GM18873 (cell line): ENCODE measurements around the gene DPY19L3.
"Not testable (repeated sequence)": the region's sequence is repeated elsewhere in the genome, so short reads cannot be mapped to it uniquely, and the experiment has no call there.

Experiments used
- ATAC-seq: cut with Tn5 transposase; IDR thresholded peaks from one replicate; pipeline ENCODE4 v1.9.1; 2021; ENCODE audit warnings: mild to moderate bottlenecking, moderate library complexity, moderate number of reproducible peaks; ENCODE audit not compliant: unreplicated experiment, low FRiP score

The DPY19L3 gene

GRCh38 chr19:32436692-32437091, 31.1 kb downstream of the DPY19L3 start:
- no peak for ATAC-seq

DNA sequence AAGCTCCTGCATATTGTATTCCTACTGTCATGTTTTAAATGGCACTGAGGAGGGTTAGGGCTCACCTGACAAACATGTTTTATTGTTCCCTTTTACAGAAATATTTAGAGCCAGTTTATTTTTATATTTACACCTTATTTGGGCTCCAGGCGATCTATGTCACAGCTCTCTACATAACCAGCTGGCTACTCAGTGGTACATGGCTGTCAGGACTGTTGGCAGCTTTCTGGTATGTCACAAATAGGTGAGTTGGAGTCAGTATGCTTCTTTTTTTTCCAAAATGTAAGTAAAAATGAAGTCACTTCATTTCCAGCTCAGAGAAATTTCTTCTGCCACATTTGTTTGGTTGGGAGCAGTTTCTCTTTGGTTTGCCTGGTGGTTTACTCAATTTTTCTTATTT, 31.5 kb downstream of the DPY19L3 start:
- no peak for ATAC-seq

GRCh38 chr19:32438751-32439150, 33.2 kb downstream of the DPY19L3 start:
- ATAC-seq: no peak

DNA sequence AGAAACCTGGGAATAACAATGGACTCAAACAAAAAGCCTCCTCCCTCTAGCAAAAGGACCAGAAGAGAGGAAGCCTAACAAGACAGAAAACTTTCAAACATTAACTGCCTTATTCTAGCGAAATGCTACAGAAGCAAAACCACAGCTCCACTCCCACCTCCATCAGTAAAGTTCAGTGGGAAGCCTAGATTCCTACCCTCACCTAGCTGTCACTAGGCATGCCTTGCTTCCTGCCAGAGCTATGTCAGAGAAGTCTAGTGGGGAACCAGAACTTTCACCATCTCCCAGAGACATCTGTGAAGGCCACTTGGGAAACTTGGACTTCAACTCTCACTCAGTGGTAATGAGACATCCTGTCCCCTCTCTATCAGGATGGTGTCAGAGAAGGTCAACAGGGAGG, 37.1 kb downstream of the DPY19L3 start:
- ATAC-seq: no peak

- not testable (repeated sequence) for ATAC-seq
Measured at GRCh38 chr19:32447534-32447933, 42.0 kb downstream of the DPY19L3 start.

- no peak for ATAC-seq
Measured at GRCh38 chr19:32448026-32448425, 42.5 kb downstream of the DPY19L3 start.

GRCh38 chr19:32450217-32450616, 44.6 kb downstream of the DPY19L3 start:
- ATAC-seq: no peak

DNA sequence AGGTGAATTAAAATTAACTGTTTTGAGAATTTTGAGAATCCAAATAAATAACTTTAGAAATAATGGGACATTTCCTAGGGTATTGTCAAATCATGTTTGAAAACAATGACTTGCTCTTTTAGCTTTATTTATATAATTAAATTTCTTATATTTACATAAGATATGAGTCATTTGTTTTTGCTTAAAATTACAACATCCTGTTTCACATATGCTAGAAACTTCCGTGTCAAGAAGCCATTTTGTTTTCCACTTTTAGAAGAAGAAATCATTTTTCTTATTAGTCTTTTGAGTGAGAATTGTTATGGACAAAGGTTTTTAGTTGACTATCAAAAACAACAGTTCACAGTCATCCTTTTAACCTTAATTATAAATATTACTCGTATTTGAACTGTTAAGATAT, 48.2 kb downstream of the DPY19L3 start:
- no peak for ATAC-seq

DNA sequence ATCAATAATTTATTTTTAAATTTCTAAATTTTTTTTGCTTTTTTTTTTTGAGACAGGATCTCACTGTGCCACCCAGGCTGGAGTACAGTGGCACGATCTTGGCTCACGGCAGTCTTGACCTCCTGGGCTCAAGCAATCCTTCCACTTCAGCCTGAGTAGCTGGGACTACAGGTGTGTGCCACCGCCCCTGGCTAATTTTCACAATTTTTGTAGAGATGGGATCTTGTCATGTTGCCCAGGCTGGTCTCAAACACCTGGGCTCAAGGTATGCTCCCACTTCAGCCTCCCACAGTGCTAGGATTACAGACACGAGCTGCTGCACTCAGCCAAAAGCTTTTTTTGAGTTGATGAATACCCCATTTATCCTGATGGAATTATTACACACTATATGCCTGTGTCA, 50.8 kb downstream of the DPY19L3 start:
- no peak for ATAC-seq

GRCh38 chr19:32457571-32458158, 52.1 kb downstream of the DPY19L3 start:
- ATAC-seq: no peak

- peak; percentile 83 for ATAC-seq
Measured at GRCh38 chr19:32458500-32459123, 53.0 kb downstream of the DPY19L3 start.

GRCh38 chr19:32459204-32459865, 53.8 kb downstream of the DPY19L3 start:
- no peak for ATAC-seq

DNA sequence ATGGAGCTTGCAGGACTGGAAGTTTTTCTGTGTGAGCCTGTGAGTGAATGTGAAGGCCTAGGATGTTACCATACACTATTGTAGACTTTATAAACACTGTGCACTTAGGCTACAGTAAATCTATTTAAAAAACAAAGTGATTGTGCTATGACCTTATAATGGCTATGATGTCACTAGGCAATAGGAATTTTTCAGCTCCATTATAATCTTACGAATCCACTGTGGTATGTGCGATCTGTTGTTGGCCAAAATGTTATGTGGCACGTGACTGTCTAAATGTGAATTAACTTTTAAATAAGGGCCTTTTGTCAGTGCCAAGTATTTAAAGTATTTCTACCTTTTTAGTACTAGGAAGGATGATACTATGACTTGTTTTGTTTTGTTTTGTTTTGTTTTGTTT, 54.9 kb downstream of the DPY19L3 start:
- no peak for ATAC-seq

DNA sequence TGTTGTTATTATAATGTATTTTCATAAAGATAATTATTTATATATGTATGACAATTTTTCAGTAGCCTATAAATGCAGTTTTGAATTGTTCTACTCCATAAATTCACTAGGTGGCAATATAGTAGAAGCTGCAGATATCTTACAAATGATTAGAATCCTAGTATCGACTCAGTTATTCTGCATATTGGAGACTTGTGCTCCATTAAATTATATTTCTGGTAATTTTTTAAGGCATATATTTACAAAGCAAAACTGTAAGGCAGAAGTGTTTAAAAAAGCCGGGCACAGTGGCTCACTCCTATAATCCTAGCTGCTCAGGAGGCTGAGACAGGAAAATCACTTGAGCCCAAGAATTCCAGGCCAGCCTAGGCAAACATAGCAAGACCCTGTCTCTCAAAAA, 58.7 kb downstream of the DPY19L3 start:
- no peak for ATAC-seq

- ATAC-seq: no peak
Measured at GRCh38 chr19:32465176-32465575, 59.6 kb downstream of the DPY19L3 start.

- ATAC-seq: no peak
Measured at GRCh38 chr19:32469795-32470194, 64.2 kb downstream of the DPY19L3 start.

DNA sequence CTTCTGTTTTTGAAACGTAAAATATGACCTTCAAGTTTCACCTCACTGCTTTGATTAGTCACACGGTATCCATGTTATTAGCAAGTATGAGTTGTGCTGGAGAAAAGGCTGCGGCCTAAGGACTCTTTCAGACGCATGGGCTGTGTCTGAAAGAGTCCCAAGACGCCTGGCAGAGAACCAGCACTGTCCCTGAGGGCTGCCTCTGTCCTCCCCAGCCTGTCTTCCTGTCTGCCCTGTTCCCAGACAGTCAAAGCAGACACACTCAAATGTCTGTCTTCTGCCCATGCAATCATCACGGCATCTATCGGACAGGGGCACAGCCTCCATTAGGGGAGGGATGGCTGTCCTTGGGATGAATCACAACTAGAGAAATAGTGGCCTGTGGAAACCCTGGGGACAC, 65.5 kb downstream of the DPY19L3 start:
- ATAC-seq: no peak

DNA sequence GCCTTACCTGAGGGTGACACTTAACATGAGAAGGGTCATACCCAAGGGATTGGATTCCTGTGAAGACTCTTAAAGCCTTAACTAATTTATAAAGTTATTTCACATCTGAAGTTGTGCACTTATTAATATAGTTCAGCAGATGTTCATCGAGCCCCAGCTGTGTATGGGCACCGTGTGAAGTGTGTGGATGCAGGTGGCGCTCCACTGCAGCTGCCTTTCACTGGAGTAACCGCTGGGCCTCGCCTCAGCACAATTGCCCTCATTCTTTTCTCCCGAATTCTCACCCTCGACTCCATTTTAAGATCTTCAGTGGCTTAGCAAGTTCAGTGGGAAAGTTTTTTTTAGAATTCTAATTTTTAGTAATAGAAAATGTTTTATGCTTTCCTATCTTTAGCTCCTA, 66.2 kb downstream of the DPY19L3 start:
- ATAC-seq: no peak

GRCh38 chr19:32475141-32476031, 69.8 kb downstream of the DPY19L3 start:
- ATAC-seq: no peak

- ATAC-seq: no peak
Measured at GRCh38 chr19:32476032-32476350, 70.4 kb downstream of the DPY19L3 start.

DNA sequence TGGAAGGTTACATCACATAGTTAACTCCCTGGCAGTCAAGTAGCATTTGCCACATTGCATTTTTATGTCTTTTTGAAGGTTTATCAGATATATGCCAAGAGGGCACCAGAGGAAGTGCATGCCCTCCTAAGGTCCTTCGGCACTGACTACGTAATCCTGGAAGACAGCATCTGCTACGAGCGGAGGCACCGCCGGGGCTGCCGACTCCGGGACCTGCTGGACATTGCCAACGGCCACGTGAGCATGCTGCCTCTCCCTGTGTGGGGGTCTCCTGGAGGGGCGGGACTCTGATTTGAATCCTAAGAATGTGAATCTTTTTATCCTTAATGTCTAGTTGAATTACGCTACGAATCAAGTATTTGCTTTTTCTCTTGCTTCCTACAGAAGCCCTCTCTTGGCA, 74.8 kb downstream of the DPY19L3 start:
- ATAC-seq: no peak
